Measurements from ENCODE around the gene FAM13A. TPM values are rescaled to one million over a fixed set of nuclear protein-coding genes. Genes with fewer than 3 reads are reported as not detected.

The FAM13A gene
- total and polyA plus RNA-seq, 2 of the 4 experiments (the other 2 are of a cell fraction): 13.1 to 22.0 TPM

DNA sequence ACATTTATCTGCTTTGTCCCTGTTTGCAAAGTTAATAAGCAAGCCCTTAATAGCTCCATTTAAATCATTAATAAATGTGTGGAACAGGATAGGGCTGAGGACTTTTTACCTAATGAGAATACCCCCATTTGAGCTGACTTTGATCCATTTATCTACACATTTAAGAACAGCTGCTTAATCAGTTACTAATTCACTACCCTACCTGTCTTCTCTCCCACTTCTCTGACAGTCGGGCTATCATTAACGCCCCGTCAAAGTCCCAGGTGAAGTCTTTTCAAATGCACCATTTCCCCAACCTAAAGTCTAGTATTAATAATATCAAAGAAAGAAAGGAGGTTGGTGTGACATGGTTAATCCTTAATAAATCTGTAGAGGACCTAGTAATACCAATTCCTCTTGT, 302.2 kb downstream of the FAM13A start:
- DNase-seq (no peak), ATAC-seq (ENCODE audit: low read depth) (no peak)
- H3K18ac ChIP-seq (ENCODE audit: low read depth, low read length): no peak overlapping the region
- no TSS peak for BruUV-seq (replicated peaks)
- ChIA-PET POLR2A (ENCODE audit: unreplicated experiment) (no interaction called here), CTCF (interaction anchor here (0.9 kb wide), 1 partner anchor 9 kb away, joined by 3 read pairs; no protein-coding TSS in a partner anchor)
- no peak overlapping the region for H2AK5ac ChIP-seq (ENCODE audit: low read depth, low read length)
- H3K14ac ChIP-seq (replicated peaks; ENCODE audit: low read depth, low read length): no peak overlapping the region
- no CpG with 5 or more reads among the region's 3 CpGs for WGBS, 2 experiments (ENCODE audit: extremely low coverage in 2 of 2, insufficient read length in 1 of 2)
- no peaks in the 10 kb centered on the region for H4K20me1 ChIP-seq (ENCODE audit: insufficient read depth, low read length)
- H3K4me1 ChIP-seq (ENCODE audit: control insufficient read depth, insufficient read depth, low read length): peaks cover 13% of the 10 kb centered on the region
- H3K27ac ChIP-seq (ENCODE audit: insufficient read depth, low read length): no peak overlapping the region
- H3K23ac ChIP-seq (ENCODE audit: low read depth, low read length): no peak overlapping the region
- H3K9me1 ChIP-seq (ENCODE audit: insufficient read depth, low read length): peaks cover 18% of the 10 kb centered on the region
- H2AFZ ChIP-seq (replicated peaks; ENCODE audit: low read length, poor library complexity): no peak overlapping the region
- H3K56ac ChIP-seq (ENCODE audit: extremely low read depth, insufficient read depth, low read length): no peak overlapping the region
- no peaks in the 10 kb centered on the region for H3K27me3 ChIP-seq (ENCODE audit: control insufficient read depth, insufficient read depth, low read length)
- no peak overlapping the region for H4K8ac ChIP-seq (ENCODE audit: low read depth in 2 of 2, low read length in 2 of 2)
- dilution Hi-C loops (cut with HindIII; ENCODE audit: low sequenced_read_pairs, unreplicated experiment): no loop called here
- H3K9ac ChIP-seq (ENCODE audit: low read depth, low read length): no peak overlapping the region
- no peak overlapping the region for H4K5ac ChIP-seq (ENCODE audit: low read depth, low read length)
- H4K91ac ChIP-seq (ENCODE audit: insufficient read depth, low read depth, low read length): no peak overlapping the region
- H2BK120ac ChIP-seq (ENCODE audit: low read depth, low read length): no peak overlapping the region
- H3K4me2 ChIP-seq (ENCODE audit: low read depth, low read length): no peak overlapping the region
- no peak overlapping the region for H2BK15ac ChIP-seq (ENCODE audit: low read depth, low read length)
- H3K79me1 ChIP-seq (ENCODE audit: low read depth in 1 of 2, low read length in 2 of 2): 0 out of 4 replicates have a peak, but pooled peaks cover 0 to 3% of the 10 kb centered on the region in 2 experiments
- H2BK20ac ChIP-seq (ENCODE audit: low read depth, low read length): no peak overlapping the region
- in situ Hi-C loops (cut with MboI; ENCODE audit: low sequenced_read_pairs): no loop called here
- peaks cover 17% of the 10 kb centered on the region for H3K36me3 ChIP-seq (ENCODE audit: control insufficient read depth, insufficient read depth, low read length)
- no peak overlapping the region for H3K4me3 ChIP-seq (ENCODE audit: insufficient read depth, low read depth, low read length)
- intact Hi-C loops (cut with micrococcal nuclease): no loop called here
- H3K4ac ChIP-seq (ENCODE audit: low read depth, low read length): no peak overlapping the region
- H3K9me3 ChIP-seq (ENCODE audit: control insufficient read depth, insufficient read depth, low read length): no peaks in the 10 kb centered on the region
- no peak overlapping the region for H2BK5ac ChIP-seq (ENCODE audit: low read depth, low read length, poor library complexity, severe bottlenecking)
- H2AK9ac ChIP-seq (replicated peaks; ENCODE audit: low read depth, low read length, poor library complexity): no peak overlapping the region
- no peak for TF ChIP-seq RCOR1 (IDR thresholded peaks at IDR 0.05; ENCODE audit: insufficient replicate concordance, low read length)
- TF ChIP-seq BHLHE40 (IDR thresholded peaks at IDR 0.05; ENCODE audit: low read depth, low read length): no peak
- no peak for TF ChIP-seq CHD1 (IDR thresholded peaks at IDR 0.05; ENCODE audit: low read depth, low read length)
- no peak for TF ChIP-seq RFX5 (IDR thresholded peaks at IDR 0.05; ENCODE audit: low read depth, low read length)
- TF ChIP-seq, protein P1, sequence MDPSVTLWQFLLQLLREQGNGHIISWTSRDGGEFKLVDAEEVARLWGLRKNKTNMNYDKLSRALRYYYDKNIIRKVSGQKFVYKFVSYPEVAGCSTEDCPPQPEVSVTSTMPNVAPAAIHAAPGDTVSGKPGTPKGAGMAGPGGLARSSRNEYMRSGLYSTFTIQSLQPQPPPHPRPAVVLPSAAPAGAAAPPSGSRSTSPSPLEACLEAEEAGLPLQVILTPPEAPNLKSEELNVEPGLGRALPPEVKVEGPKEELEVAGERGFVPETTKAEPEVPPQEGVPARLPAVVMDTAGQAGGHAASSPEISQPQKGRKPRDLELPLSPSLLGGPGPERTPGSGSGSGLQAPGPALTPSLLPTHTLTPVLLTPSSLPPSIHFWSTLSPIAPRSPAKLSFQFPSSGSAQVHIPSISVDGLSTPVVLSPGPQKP (IDR thresholded peaks at IDR 0.05; ENCODE audit: borderline replicate concordance, low read depth, low read length): no peak
- TF ChIP-seq FOS (IDR thresholded peaks at IDR 0.05; ENCODE audit: low read depth, low read length): no peak
- no peak for TF ChIP-seq CEBPB (IDR thresholded peaks at IDR 0.05; ENCODE audit: low read depth, low read length)
- TF ChIP-seq, protein P2, sequence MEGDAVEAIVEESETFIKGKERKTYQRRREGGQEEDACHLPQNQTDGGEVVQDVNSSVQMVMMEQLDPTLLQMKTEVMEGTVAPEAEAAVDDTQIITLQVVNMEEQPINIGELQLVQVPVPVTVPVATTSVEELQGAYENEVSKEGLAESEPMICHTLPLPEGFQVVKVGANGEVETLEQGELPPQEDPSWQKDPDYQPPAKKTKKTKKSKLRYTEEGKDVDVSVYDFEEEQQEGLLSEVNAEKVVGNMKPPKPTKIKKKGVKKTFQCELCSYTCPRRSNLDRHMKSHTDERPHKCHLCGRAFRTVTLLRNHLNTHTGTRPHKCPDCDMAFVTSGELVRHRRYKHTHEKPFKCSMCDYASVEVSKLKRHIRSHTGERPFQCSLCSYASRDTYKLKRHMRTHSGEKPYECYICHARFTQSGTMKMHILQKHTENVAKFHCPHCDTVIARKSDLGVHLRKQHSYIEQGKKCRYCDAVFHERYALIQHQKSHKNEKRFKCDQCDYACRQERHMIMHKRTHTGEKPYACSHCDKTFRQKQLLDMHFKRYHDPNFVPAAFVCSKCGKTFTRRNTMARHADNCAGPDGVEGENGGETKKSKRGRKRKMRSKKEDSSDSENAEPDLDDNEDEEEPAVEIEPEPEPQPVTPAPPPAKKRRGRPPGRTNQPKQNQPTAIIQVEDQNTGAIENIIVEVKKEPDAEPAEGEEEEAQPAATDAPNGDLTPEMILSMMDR (conservative IDR thresholded peaks at IDR 0.05; ENCODE audit: low read depth, low read length): no peak
- no peak for TF ChIP-seq MAZ (IDR thresholded peaks at IDR 0.05; ENCODE audit: borderline replicate concordance, low read depth, low read length)
- no peak for TF ChIP-seq MAFK (IDR thresholded peaks at IDR 0.05; ENCODE audit: low read depth, low read length)
- TF ChIP-seq, protein P3, sequence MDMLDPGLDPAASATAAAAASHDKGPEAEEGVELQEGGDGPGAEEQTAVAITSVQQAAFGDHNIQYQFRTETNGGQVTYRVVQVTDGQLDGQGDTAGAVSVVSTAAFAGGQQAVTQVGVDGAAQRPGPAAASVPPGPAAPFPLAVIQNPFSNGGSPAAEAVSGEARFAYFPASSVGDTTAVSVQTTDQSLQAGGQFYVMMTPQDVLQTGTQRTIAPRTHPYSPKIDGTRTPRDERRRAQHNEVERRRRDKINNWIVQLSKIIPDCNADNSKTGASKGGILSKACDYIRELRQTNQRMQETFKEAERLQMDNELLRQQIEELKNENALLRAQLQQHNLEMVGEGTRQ (IDR thresholded peaks at IDR 0.05; ENCODE audit: low read depth, low read length): no peak
- TF ChIP-seq NFE2L2 (IDR thresholded peaks at IDR 0.05; ENCODE audit: low read depth, low read length): no peak
- no peak for TF ChIP-seq MXI1 (IDR thresholded peaks at IDR 0.05; ENCODE audit: borderline replicate concordance, low read depth, low read length)
- TF ChIP-seq SMC3 (IDR thresholded peaks at IDR 0.05; ENCODE audit: low read depth, low read length): no peak

All from IMR-90 (cell line).